NCI-H774 (cell line): Measurements from ENCODE around the gene TNFRSF1B.

Experiments
- DNase-seq: peaks from one replicate; lab custom pipeline; 2025; lab: John Stamatoyannopoulos, UW

Gene TNFRSF1B

GRCh38 chr1:12176298-12177118 lies 9.7 kb downstream of the TNFRSF1B start:
- DNase-seq: no peak

- no peak for DNase-seq
Measured at GRCh38 chr1:12177156-12177998, 10.6 kb downstream of the TNFRSF1B start.

GRCh38 chr1:12177999-12178441 lies 11.2 kb downstream of the TNFRSF1B start:
- DNase-seq: no peak

GRCh38 chr1:12178511-12178910 lies 11.7 kb downstream of the TNFRSF1B start:
- DNase-seq: no peak

GRCh38 chr1:12179111-12179519 lies 12.3 kb downstream of the TNFRSF1B start:
- no peak for DNase-seq

- no peak for DNase-seq
Measured at GRCh38 chr1:12179676-12180075, 12.9 kb downstream of the TNFRSF1B start.

GRCh38 chr1:12180315-12180714 lies 13.5 kb downstream of the TNFRSF1B start:
- no peak for DNase-seq

GRCh38 chr1:12180903-12181302 lies 14.1 kb downstream of the TNFRSF1B start:
- DNase-seq: no peak

GRCh38 chr1:12181568-12181967 lies 14.8 kb downstream of the TNFRSF1B start:
- no peak for DNase-seq

- no peak for DNase-seq
Measured at GRCh38 chr1:12182410-12182984, 15.7 kb downstream of the TNFRSF1B start.

- DNase-seq: no peak
Measured at GRCh38 chr1:12183095-12183794, 16.5 kb downstream of the TNFRSF1B start.

- no peak for DNase-seq
Measured at GRCh38 chr1:12184008-12184681, 17.4 kb downstream of the TNFRSF1B start.

GRCh38 chr1:12185036-12185917 lies 18.5 kb downstream of the TNFRSF1B start:
- no peak for DNase-seq

GRCh38 chr1:12185918-12186678 lies 19.3 kb downstream of the TNFRSF1B start:
- DNase-seq: no peak

- no peak for DNase-seq
Measured at GRCh38 chr1:12186679-12186985, 19.8 kb downstream of the TNFRSF1B start.

- no peak for DNase-seq
Measured at GRCh38 chr1:12188115-12188514, 21.3 kb downstream of the TNFRSF1B start.

GRCh38 chr1:12188657-12189327 lies 22.0 kb downstream of the TNFRSF1B start:
- DNase-seq: no peak

GRCh38 chr1:12189328-12189682 lies 22.5 kb downstream of the TNFRSF1B start:
- no peak for DNase-seq
